ENCODE data around the gene CHRNE.
A peak's percentile ranks its signal among the peaks of the same experiment; 100 is the strongest.

The CHRNE gene

GRCh38 chr17:4901648-4902344, 1.1 kb downstream of the CHRNE start:
- DNase-seq: no peak

- no peak for DNase-seq
Observed at GRCh38 chr17:4901108-4901647, 1.7 kb downstream of the CHRNE start.

GRCh38 chr17:4900231-4901107, 2.4 kb downstream of the CHRNE start:
- DNase-seq: no peak

GRCh38 chr17:4899341-4900230, 3.3 kb downstream of the CHRNE start, which contains the start of gene C17orf107:
Gene C17orf107 (plus strand): TSS chr17:4899536. CDS start chr17:4899763, 227 bp downstream.
- peak; percentile 17 for DNase-seq

- no peak for DNase-seq
Observed at GRCh38 chr17:4898927-4899326, 4.0 kb downstream of the CHRNE start.

GRCh38 chr17:4898351-4898750, 4.5 kb downstream of the CHRNE start:
- no peak for DNase-seq

GRCh38 chr17:4897785-4898184, 5.1 kb downstream of the CHRNE start:
- DNase-seq: no peak

GRCh38 chr17:4897198-4897687, 5.7 kb downstream of the CHRNE start:
- no peak for DNase-seq

GRCh38 chr17:4896332-4897197, 6.3 kb downstream of the CHRNE start:
- DNase-seq: no peak

- DNase-seq: no peak
Observed at GRCh38 chr17:4895657-4896331, 7.1 kb downstream of the CHRNE start.

- no peak for DNase-seq
Observed at GRCh38 chr17:4895121-4895520, 7.8 kb downstream of the CHRNE start.

- DNase-seq: no peak
Observed at GRCh38 chr17:4893721-4894560, 9.0 kb downstream of the CHRNE start.

GRCh38 chr17:4893272-4893671, 9.6 kb downstream of the CHRNE start:
- DNase-seq: no peak

GRCh38 chr17:4892499-4893221, 10.2 kb downstream of the CHRNE start:
- no peak for DNase-seq

GRCh38 chr17:4891411-4892410, 11.2 kb downstream of the CHRNE start:
- no peak for DNase-seq

- no peak for DNase-seq
Observed at GRCh38 chr17:4887581-4887980, 15.3 kb downstream of the CHRNE start.

- no peak for DNase-seq
Observed at GRCh38 chr17:4886830-4887229, 16.1 kb downstream of the CHRNE start.

- no peak for DNase-seq
Observed at GRCh38 chr17:4884489-4884888, 18.4 kb downstream of the CHRNE start.

Data from NCI-H774 (cell line).